HepG2 (cell line): ENCODE measurements around the gene VSX1. TPM values are rescaled to one million over a fixed set of nuclear protein-coding genes. Genes with fewer than 3 reads are reported as not detected.
A peak's percentile ranks its signal among the peaks of the same experiment; 100 is the strongest.

Experiments used
- CBFB ChIP-seq: sonication (generic); formaldehyde crosslinking; IDR thresholded peaks from 2 replicates; pipeline ENCODE4 v1.4.0; 2020; ENCODE audit warnings: missing genetic modification reagents
- CEBPG ChIP-seq: IDR thresholded peaks from 2 replicates; pipeline ENCODE4 v1.6.1; 2016
- CERS6 ChIP-seq: sonication (generic); formaldehyde crosslinking; IDR thresholded peaks from 2 replicates; pipeline ENCODE4 v1.5.0; 2020; ENCODE audit warnings: missing genetic modification reagents
- GTF3A ChIP-seq: sonication (generic); formaldehyde crosslinking; conservative IDR thresholded peaks from 2 replicates; pipeline ENCODE4 v1.4.0; 2020; ENCODE audit warnings: mild to moderate bottlenecking, missing genetic modification reagents
- KDM3A ChIP-seq: IDR thresholded peaks from 2 replicates; pipeline ENCODE4 v1.6.1; 2018; ENCODE audit warnings: low read depth, missing compliant biosample characterization
- PRDM4 ChIP-seq: sonication (generic); formaldehyde crosslinking; IDR thresholded peaks from 2 replicates; pipeline ENCODE4 v1.9.0; 2021; ENCODE audit warnings: missing genetic modification reagents, borderline replicate concordance
- SIN3A ChIP-seq: IDR thresholded peaks from 2 replicates; pipeline ENCODE4 v1.6.1; 2011; ENCODE audit warnings: low read depth, mild to moderate bottlenecking, control low read depth, low read length, borderline replicate concordance
- SMC3 ChIP-seq: IDR thresholded peaks from 2 replicates; pipeline ENCODE4 v1.6.1; 2011; ENCODE audit warnings: low read length, improper control_type of control experiment
- SP1 ChIP-seq, 2 experiments: fragments of 450-650 bp in 1 of 2; sonication (generic) in 1 of 2; formaldehyde crosslinking in 1 of 2; IDR thresholded peaks; 2 replicates each; pipeline versions ENCODE4 v1.4.0 to v1.6.1; 2016 to 2020; ENCODE audit warnings: missing genetic modification reagents in 1 of 2
- SSRP1 ChIP-seq: IDR thresholded peaks from 2 replicates; pipeline ENCODE4 v1.6.1; 2016; ENCODE audit warnings: control low read depth
- TCF7 ChIP-seq: sonication (generic); IDR thresholded peaks from 2 replicates; pipeline ENCODE4 v1.6.1; 2016; ENCODE audit warnings: antibody characterized with exemption, low read depth
- THAP11 ChIP-seq: IDR thresholded peaks from 2 replicates; pipeline ENCODE4 v1.6.1; 2016; ENCODE audit warnings: missing biosample characterization, missing genetic modification reagents
- THRA ChIP-seq: sonication (generic); formaldehyde crosslinking; IDR thresholded peaks from 2 replicates; pipeline ENCODE4 v1.4.0; 2020; ENCODE audit warnings: missing genetic modification reagents, borderline replicate concordance
- THYN1 ChIP-seq: sonication (generic); formaldehyde crosslinking; IDR thresholded peaks from 2 replicates; pipeline ENCODE4 v1.8.1; 2023; ENCODE audit warnings: low read depth, mild to moderate bottlenecking, moderate library complexity, missing genetic modification reagents, borderline replicate concordance
- TOPORS ChIP-seq: sonication (generic); formaldehyde crosslinking; IDR thresholded peaks from 2 replicates; pipeline ENCODE4 v1.8.0; 2023; ENCODE audit warnings: mild to moderate bottlenecking, missing genetic modification reagents
- ZBTB25 ChIP-seq: IDR thresholded peaks from 2 replicates; pipeline ENCODE4 v1.6.1; 2018; ENCODE audit warnings: missing genetic modification reagents
- ZNF12 ChIP-seq: sonication (generic); formaldehyde crosslinking; IDR thresholded peaks from 2 replicates; pipeline ENCODE4 v1.5.0; 2020; ENCODE audit warnings: missing genetic modification reagents
- ZNF333 ChIP-seq: sonication (generic); formaldehyde crosslinking; IDR thresholded peaks from 2 replicates; pipeline ENCODE4 v1.4.0; 2020; ENCODE audit warnings: mild to moderate bottlenecking, missing genetic modification reagents, borderline replicate concordance
- ZNF547 ChIP-seq: sonication (generic); formaldehyde crosslinking; IDR thresholded peaks from 2 replicates; pipeline ENCODE4 v1.5.1; 2020; ENCODE audit warnings: mild to moderate bottlenecking, missing genetic modification reagents
- ZNF598 ChIP-seq: sonication (generic); formaldehyde crosslinking; IDR thresholded peaks from 2 replicates; pipeline ENCODE4 v1.5.1; 2020; ENCODE audit warnings: mild to moderate bottlenecking, missing genetic modification reagents, borderline replicate concordance
- ZNF792 ChIP-seq: IDR thresholded peaks from 2 replicates; pipeline ENCODE4 v1.6.1; 2016
- ZUFSP ChIP-seq: sonication (generic); formaldehyde crosslinking; IDR thresholded peaks from 2 replicates; pipeline ENCODE4 v1.9.0; 2021; ENCODE audit warnings: missing genetic modification reagents, mild to moderate bottlenecking, borderline replicate concordance
- polyA plus RNA-seq, 8 experiments: library from polyadenylated mRNA; depleted of rRNA in 3 of 8; stranded (reverse) in 7 of 8; unstranded in 1 of 8; fragments of >200 nt; fragmentation: Illumina TruSeq in 4 of 8; extraction: Trizol in 4 of 8; gene quantifications; 2 replicates each; pipeline versions ENCODE4 v1.2.1 to v1.2.3, GENCODE V29; 2011 to 2016; ENCODE audit warnings: low read depth in 4 of 8, missing spikeins in 1 of 8, mixed read lengths in 1 of 8; ENCODE audit not compliant: insufficient read depth in 1 of 8
- total RNA-seq, 5 experiments: library from RNA; depleted of rRNA; stranded (reverse); fragments of >200 nt; fragmentation: Illumina TruSeq; extraction: Trizol; gene quantifications; 2 replicates each; pipeline ENCODE4 v1.2.3, GENCODE V29; 2016; ENCODE audit warnings: low read depth in 1 of 5

The VSX1 gene
- total and polyA plus RNA-seq, 2 of the 13 experiments (the other 11 are each of a cell fraction or from before 2014, with no cell fraction given): 0.04 TPM; not detected in 1

- TF ChIP-seq ZBTB25 (CRISPR knock-in tag) (0 out of 2 replicates have a peak, but pooled peaks have one; percentile 58), TCF7 (no peak), THAP11 (CRISPR knock-in tag) (peak; percentile 45; the same call in 1 of the 2 replicates), ZNF598 (CRISPR knock-in tag) (no peak), SSRP1 (CRISPR knock-in tag) (no peak), ZUFSP (CRISPR knock-in tag) (no peak), THYN1 (CRISPR knock-in tag) (no peak), ZNF12 (CRISPR knock-in tag) (0 out of 2 replicates have a peak, but pooled peaks have one; percentile 22), ZNF333 (CRISPR knock-in tag) (no peak), CERS6 (CRISPR knock-in tag) (no peak), ZNF792 (0 out of 2 replicates have a peak, but pooled peaks have one; percentile 21), ZNF547 (CRISPR knock-in tag) (no peak), PRDM4 (CRISPR knock-in tag) (no peak), SMC3 (peak; percentile 86), CEBPG (peak; percentile 91), KDM3A (peak; percentile 53; the same call in 1 of the 2 replicates), TOPORS (no peak), THRA (peak; percentile 43; the same call in 1 of the 2 replicates), SP1 (IDR thresholded peaks at IDR 0.05) (no peak), SP1 (CRISPR knock-in tag; IDR thresholded peaks at IDR 0.05) (no peak), CBFB (CRISPR knock-in tag) (0 out of 2 replicates have a peak, but pooled peaks have one; percentile 22), GTF3A (CRISPR knock-in tag) (no peak), SIN3A (no peak)
These were observed 5.0 kb downstream of the VSX1 start (continued) for GRCh38 chr20:25076731-25077609.
